ENCODE results near the gene SNRPE.
"Not testable (repeated sequence)": the region's sequence is repeated elsewhere in the genome, so short reads cannot be mapped to it uniquely, and the experiment has no call there.

Gene SNRPE

DNA sequence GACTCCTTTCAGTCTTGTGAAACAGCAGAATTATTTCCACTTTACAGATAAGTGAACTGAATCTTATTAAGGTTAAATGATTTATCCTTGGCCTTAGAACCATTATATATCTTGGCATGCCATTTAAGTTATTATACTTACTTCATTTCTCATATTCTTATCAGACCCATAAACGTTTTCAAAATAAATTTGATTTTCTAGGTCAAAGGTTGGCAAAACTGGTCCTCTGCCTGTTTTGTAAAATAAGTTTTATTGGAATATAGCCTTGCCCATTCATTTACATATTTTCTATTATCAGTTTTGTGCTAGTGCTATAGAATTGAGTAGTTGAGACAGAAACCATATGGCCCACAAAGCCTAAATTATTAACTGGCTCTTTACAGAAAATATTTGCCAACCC, 32.9 kb upstream of the SNRPE start:
- TF ChIP-seq, protein P1, sequence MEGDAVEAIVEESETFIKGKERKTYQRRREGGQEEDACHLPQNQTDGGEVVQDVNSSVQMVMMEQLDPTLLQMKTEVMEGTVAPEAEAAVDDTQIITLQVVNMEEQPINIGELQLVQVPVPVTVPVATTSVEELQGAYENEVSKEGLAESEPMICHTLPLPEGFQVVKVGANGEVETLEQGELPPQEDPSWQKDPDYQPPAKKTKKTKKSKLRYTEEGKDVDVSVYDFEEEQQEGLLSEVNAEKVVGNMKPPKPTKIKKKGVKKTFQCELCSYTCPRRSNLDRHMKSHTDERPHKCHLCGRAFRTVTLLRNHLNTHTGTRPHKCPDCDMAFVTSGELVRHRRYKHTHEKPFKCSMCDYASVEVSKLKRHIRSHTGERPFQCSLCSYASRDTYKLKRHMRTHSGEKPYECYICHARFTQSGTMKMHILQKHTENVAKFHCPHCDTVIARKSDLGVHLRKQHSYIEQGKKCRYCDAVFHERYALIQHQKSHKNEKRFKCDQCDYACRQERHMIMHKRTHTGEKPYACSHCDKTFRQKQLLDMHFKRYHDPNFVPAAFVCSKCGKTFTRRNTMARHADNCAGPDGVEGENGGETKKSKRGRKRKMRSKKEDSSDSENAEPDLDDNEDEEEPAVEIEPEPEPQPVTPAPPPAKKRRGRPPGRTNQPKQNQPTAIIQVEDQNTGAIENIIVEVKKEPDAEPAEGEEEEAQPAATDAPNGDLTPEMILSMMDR (IDR thresholded peaks at IDR 0.05; ENCODE audit: low read depth, low read length, missing control alignments), result no peak
- no peak overlapping the region for H3K4me3 ChIP-seq (replicated peaks; ENCODE audit: low read depth, low read length)
- DNase-seq (ENCODE audit: extremely low read depth, low read depth), result no peak

DNA sequence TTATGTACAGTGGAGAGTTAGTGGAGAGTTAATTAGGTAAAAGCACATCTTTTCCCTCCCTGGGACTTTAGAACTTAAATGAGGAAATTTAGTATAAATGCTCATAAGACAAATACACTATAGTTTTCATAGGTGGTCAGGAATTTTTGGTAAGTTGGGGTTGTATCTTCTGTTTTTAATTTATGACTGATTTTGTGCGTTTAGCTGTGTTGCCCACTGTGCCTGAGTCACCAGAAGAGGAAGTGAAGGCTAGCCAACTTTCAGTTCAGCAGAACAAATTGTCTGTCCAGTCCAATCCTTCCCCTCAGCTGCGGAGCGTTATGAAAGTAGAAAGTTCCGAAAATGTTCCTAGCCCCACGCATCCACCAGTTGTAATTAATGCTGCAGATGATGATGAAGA, 32.2 kb upstream of the SNRPE start:
- DNase-seq (ENCODE audit: extremely low read depth, low read depth); H3K4me3 ChIP-seq (replicated peaks; ENCODE audit: low read depth, low read length): not testable (repeated sequence)

DNA sequence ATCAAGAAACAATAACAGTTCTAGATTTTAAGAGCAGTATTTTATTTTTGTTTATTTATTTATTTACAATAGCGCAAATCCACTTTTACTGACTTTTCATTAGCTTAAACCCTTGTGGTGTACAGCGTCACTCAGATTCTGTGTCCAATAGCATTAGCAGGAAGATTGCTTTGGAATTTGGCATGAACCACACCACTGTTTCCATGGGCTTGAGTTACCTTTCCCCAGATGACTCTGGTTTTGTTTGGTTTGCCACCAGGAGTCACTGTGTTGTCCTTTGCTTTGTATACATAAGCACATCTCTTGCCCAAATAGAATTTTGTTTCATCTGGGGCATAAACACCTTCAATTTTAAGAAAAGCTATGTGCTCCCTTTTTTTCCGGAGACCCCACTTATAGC, 25.9 kb upstream of the SNRPE start:
- DNase-seq (ENCODE audit: extremely low read depth, low read depth), result no peak
- H3K4me3 ChIP-seq (replicated peaks; ENCODE audit: low read depth, low read length), result no peak overlapping the region
- TF ChIP-seq, protein P1 (IDR thresholded peaks at IDR 0.05; ENCODE audit: low read depth, low read length, missing control alignments), result peak; percentile 16

DNA sequence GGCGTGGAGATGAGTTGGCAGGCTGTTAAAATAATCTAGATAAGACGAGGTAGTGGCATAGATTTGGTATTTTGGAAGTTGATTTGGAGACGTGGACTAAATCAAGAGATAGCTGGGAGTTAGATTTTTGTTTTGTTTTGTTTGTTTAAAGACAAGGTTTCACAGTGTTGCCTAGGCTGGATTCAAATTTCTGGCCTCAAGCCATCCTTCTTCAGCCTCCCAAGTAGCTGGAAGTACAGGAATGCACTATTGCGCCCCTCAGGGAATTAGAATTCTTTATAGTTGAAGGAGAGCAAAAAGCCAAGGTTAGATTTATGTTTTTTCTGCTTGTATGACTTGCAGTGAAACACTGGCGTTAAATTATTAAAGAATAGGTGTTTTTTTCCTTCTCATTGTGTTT, 22.3 kb upstream of the SNRPE start:
- no peak overlapping the region for H3K4me3 ChIP-seq (replicated peaks; ENCODE audit: low read depth, low read length)
- no peak for DNase-seq (ENCODE audit: extremely low read depth, low read depth)
- TF ChIP-seq, protein P1 (IDR thresholded peaks at IDR 0.05; ENCODE audit: low read depth, low read length, missing control alignments), result no peak

DNA sequence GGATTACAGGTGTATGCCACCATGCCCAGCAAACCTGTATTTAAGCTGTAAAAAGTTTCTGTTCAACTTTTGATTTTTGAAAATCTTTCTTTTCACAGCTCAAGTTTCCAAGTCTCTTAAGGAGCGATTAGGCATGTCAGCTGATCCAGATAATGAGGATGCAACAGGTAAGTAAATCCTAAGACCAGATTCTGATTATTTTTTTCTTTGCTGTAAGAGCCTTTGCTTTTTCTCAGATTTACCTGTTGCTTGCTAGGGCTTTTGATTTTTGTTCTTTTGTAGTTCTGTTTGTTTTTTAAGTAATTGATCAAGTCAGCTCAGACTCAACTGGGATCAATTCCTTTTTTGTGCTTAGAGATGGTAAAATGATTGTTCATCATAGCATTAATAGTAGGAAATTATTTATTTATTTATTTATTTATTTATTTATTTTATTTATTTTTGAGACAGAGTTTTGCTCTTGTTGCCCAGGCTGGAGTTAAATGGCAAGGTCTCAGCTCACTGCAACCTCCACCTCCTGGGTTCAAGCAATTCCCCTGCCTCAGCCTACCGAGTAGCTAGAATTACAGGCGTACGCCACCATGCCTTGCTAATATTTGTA, 21.1 kb upstream of the SNRPE start:
- H3K4me3 ChIP-seq (replicated peaks; ENCODE audit: low read depth, low read length), result no peak overlapping the region
- TF ChIP-seq, protein P1 (IDR thresholded peaks at IDR 0.05; ENCODE audit: low read depth, low read length, missing control alignments), result no peak
- DNase-seq (ENCODE audit: extremely low read depth, low read depth), result no peak

DNA sequence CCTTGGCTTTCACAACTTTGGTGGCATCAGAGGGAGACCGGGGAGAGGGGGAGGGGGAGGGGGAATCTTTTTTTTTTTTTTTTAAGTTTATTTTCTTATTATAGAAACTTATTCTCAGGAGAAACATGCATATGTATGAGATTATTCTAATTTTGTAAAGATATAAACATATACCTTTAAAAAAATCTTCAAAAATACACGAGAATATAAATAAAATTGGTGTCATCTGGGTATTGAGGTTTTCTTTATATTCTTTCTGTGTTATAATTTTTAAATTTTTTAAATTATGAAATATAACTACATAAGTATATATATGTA, 18.9 kb upstream of the SNRPE start:
- H3K4me3 ChIP-seq (replicated peaks; ENCODE audit: low read depth, low read length), result no peak overlapping the region
- TF ChIP-seq, protein P1 (IDR thresholded peaks at IDR 0.05; ENCODE audit: low read depth, low read length, missing control alignments), result no peak
- no peak for DNase-seq (ENCODE audit: extremely low read depth, low read depth)

DNA sequence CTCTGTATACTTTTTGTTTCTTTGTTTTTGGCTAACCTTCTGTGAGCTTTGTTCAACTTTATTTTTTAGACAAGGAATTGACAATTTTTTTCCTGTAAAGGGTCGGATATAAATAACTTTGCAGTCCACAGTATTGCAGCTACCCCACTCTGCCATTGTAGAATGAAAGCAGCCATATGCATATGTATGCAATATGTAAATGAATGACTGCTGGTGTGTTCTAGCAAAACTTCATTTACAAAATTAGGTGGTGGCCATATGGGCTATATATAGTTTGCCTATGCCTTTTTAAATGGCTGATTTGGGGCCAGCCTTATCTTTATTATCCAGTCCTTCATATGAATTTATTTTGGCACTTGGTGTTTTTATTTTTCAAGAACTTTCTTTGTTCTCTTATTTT, 18.0 kb upstream of the SNRPE start:
- TF ChIP-seq, protein P1 (IDR thresholded peaks at IDR 0.05; ENCODE audit: low read depth, low read length, missing control alignments), result no peak
- H3K4me3 ChIP-seq (replicated peaks; ENCODE audit: low read depth, low read length), result no peak overlapping the region
- DNase-seq (ENCODE audit: extremely low read depth, low read depth), result no peak

DNA sequence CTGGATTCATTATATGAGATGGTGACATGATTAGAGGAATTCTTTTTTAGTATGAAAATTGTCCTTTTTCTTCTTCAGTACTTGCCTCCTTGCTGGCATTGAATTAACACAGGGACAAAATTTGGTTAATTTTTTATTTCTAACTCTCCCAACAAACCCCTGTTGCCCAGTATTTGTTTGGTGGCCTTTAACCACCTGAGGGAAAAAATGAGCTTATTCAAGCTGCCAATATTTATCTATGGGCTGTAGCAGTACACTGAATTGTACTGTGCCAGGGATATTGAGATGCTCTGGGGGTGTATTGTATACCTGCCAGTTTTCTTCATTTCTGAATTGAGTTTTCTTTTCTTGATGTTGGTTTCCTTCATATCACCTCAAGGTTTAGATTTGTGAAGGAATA, 8.3 kb upstream of the SNRPE start:
- DNase-seq (ENCODE audit: extremely low read depth, low read depth); H3K4me3 ChIP-seq (replicated peaks; ENCODE audit: low read depth, low read length): not testable (repeated sequence)

Data from HFF-Myc (cell line).